ENCODE data around the gene SLC12A7. TPM values are rescaled to one million over a fixed set of nuclear protein-coding genes. Genes with fewer than 3 reads are reported as not detected.

Gene SLC12A7
- total and polyA plus RNA-seq, 3 donors from 2014 or later, result 73.2 to 212 (median 168) TPM

DNA sequence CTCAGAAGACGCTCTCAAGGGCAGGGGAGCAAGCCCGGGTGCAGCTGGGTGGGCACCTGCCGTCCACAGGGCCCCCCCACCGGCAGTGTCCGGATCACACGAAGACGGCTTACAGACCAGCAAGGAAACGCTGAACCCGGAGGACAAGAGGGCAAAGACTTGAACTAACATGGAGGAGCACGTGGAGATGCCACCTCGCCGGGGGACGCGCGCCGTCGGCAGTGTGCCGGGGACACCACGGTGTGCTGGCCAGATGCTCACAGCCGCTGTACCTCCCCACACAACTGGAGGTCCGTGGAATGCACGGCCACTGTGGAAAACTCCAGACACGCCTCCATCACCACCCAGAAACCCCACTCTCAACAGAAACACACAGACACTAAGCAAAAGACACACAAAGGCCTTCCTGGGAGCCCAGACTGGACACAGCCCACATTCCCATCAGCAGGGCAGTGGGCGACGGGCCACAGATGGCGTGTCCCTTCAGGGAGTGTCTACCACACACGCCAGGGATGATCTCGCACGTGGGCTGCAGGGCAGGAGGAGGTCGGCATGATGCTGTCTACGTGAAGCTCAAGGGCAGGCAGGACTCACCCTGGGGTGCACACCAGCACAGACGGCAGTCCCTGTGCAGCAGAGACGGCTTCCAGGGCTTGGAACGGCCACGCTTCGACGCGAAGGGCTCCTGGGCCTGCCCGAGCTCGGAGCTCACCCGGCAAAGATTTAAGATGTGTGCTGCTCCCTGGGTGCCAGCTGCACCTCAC is 8.6 kb upstream of the SLC12A7 start:
- Histone ChIP-seq H3K27me3 (no peaks in the 10 kb centered on the region), H3K9me3 (no peaks in the 10 kb centered on the region), H3K4me1 (peaks cover 75% of the 10 kb centered on the region), H3K4me3 (no peak overlapping the region), H3K36me3 (ENCODE audit: low read depth, missing control alignments) (no peaks in the 10 kb centered on the region), H3K27ac (peak overlapping the region; percentile 6 to 24)
- intact Hi-C loops (cut with DNase I; ENCODE audit: low total_unique reads), result no loop called here
- TF ChIP-seq POLR2A (IDR thresholded peaks at IDR 0.05), result no peak
- TF ChIP-seq, protein P1, sequence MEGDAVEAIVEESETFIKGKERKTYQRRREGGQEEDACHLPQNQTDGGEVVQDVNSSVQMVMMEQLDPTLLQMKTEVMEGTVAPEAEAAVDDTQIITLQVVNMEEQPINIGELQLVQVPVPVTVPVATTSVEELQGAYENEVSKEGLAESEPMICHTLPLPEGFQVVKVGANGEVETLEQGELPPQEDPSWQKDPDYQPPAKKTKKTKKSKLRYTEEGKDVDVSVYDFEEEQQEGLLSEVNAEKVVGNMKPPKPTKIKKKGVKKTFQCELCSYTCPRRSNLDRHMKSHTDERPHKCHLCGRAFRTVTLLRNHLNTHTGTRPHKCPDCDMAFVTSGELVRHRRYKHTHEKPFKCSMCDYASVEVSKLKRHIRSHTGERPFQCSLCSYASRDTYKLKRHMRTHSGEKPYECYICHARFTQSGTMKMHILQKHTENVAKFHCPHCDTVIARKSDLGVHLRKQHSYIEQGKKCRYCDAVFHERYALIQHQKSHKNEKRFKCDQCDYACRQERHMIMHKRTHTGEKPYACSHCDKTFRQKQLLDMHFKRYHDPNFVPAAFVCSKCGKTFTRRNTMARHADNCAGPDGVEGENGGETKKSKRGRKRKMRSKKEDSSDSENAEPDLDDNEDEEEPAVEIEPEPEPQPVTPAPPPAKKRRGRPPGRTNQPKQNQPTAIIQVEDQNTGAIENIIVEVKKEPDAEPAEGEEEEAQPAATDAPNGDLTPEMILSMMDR (IDR thresholded peaks at IDR 0.05), result no peak
- WGBS, 2 donors, result 74 to 88% methylated on average over 29 to 41 of the region's 41 CpGs
- DNase-seq, result no peak

DNA sequence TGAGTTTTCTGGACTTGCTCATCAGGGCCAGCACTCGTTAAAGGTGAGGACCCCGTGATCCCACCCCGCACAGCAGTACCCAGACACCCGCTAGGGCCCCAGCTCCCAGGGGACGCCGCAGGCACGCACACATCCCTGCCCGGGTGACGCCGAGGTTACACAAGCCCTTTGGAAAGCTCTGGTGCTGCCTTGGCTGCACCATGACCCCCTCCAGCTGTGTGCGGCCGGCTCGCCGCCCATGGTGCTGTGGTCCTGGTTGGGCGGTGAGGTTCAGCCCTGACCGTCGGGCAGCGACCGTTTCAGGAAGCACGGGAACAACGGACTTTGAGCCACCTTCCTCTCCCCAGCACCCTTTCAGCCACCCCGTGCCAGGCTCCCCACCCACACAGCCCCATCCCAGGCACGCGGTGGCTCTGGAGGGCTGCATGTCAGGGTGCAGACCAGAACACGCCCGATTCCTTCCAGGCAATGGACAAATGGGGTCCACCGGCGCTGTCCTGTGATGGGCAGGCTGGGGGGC is 7.5 kb upstream of the SLC12A7 start:
- H3K4me1 ChIP-seq, result peaks cover 65% of the 10 kb centered on the region
- TF ChIP-seq POLR2A (IDR thresholded peaks at IDR 0.05), result no peak
- TF ChIP-seq, protein P1 (IDR thresholded peaks at IDR 0.05), result no peak
- no peaks in the 10 kb centered on the region for H3K9me3 ChIP-seq
- no peak for DNase-seq
- no peaks in the 10 kb centered on the region for H3K27me3 ChIP-seq
- WGBS, 2 donors, result 76 to 78% methylated on average over 4 to 26 of the region's 28 CpGs
- intact Hi-C loops (cut with DNase I; ENCODE audit: low total_unique reads), result no loop called here
- no peak overlapping the region for H3K4me3 ChIP-seq
- H3K36me3 ChIP-seq (ENCODE audit: low read depth, missing control alignments), result no peaks in the 10 kb centered on the region
- H3K27ac ChIP-seq, result peak overlapping the region; percentile 6 to 68

DNA sequence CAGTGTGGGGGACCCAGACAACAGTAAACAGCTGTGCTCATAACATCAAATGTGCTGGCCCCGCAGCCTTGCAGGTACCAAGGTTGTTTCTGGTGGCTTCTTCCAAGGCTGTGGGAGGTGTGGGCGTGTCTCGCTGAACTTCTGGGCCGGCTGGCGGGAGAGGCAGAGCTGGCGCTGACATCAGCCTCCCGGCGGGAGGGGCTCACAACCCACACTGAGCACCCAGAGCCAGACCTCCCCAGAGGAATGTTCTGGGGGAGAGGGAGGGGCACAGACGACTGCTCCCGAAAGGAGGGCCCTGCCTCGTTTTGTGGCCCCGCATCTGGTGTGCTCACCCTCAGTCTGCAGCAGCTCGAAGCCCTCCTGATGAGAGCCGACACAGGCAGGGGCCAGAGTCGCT is 6.9 kb upstream of the SLC12A7 start:
- TF ChIP-seq, protein P1 (IDR thresholded peaks at IDR 0.05), result no peak
- TF ChIP-seq POLR2A (IDR thresholded peaks at IDR 0.05), result no peak

DNA sequence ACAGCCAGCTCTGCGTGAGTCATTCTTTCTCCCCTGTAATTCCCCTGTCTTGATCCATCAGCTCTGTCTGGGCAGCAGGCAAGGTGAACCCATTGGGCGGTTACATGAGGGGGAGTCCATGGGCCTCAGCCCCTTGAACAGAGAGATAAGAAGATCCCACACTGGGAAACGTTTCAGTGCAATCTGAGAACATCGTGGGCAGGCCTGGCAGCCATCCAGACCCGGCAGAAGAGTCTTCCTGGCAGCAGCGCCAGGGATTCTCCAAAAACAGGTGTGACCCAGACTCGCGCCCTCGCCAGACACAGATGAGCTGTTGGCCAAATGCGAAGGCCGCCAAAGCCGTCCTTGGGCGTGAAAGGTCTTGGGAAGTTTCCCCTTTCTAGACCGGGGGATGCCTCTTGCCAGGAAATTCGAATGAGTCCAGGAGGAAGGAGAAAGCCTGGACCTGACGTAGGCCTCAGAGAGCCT is 6.4 kb upstream of the SLC12A7 start:
- Histone ChIP-seq H3K27ac (peak overlapping the region; percentile 59 to 68), H3K27me3 (no peaks in the 10 kb centered on the region), H3K4me3 (no peak overlapping the region), H3K4me1 (peaks cover 57% of the 10 kb centered on the region), H3K36me3 (ENCODE audit: low read depth, missing control alignments) (no peaks in the 10 kb centered on the region), H3K9me3 (no peaks in the 10 kb centered on the region)
- TF ChIP-seq, protein P1 (IDR thresholded peaks at IDR 0.05), result no peak
- TF ChIP-seq POLR2A (IDR thresholded peaks at IDR 0.05), result no peak
- 26 to 68% methylated on average over 12 to 16 of the region's 16 CpGs for WGBS, 2 donors
- intact Hi-C loops (cut with DNase I; ENCODE audit: low total_unique reads), result no loop called here
- DNase-seq, result peak; percentile 87

More for the DNA sequence above, 6.9 kb upstream of the SLC12A7 start:
- Histone ChIP-seq H3K4me1 (peaks cover 59% of the 10 kb centered on the region), H3K27ac (peak overlapping the region in 1 of 2 donors; percentile 68), H3K27me3 (no peaks in the 10 kb centered on the region), H3K36me3 (ENCODE audit: low read depth, missing control alignments) (no peaks in the 10 kb centered on the region), H3K9me3 (no peaks in the 10 kb centered on the region), H3K4me3 (no peak overlapping the region)
- intact Hi-C loops (cut with DNase I; ENCODE audit: low total_unique reads), result no loop called here
- WGBS, 2 donors, result 26 to 48% methylated on average over 13 to 14 of the region's 15 CpGs
- DNase-seq, result peak; percentile 87

Data from testis (tissue), 3 donors.